HUES6 (cell line): ENCODE measurements around the gene ADGRB2.
"Not testable (repeated sequence)": the region's sequence is repeated elsewhere in the genome, so short reads cannot be mapped to it uniquely, and the experiment has no call there.

Experiments used
- H3K27ac ChIP-seq: 2 replicates; pipeline ENCODE4 v1.7.0; 2013; ENCODE audit warnings: low read depth, mild to moderate bottlenecking, low read length, inconsistent platforms
- H3K27me3 ChIP-seq: 2 replicates; pipeline ENCODE4 v1.6.1; 2013; ENCODE audit warnings: low read length; ENCODE audit not compliant: control insufficient read depth, insufficient read depth
- H3K36me3 ChIP-seq: 2 replicates; pipeline ENCODE4 v1.6.1; 2013; ENCODE audit warnings: low read length; ENCODE audit not compliant: control insufficient read depth, insufficient read depth
- H3K4me1 ChIP-seq: 2 replicates; pipeline ENCODE4 v1.6.1; 2013; ENCODE audit warnings: low read length; ENCODE audit not compliant: control insufficient read depth, insufficient read depth
- H3K4me3 ChIP-seq: 2 replicates; pipeline ENCODE4 v1.5.1; 2013; ENCODE audit warnings: low read depth, low read length
- H3K9ac ChIP-seq: one replicate; pipeline ENCODE4 v1.6.1; 2013; ENCODE audit warnings: mild to moderate bottlenecking, low read length
- H3K9me3 ChIP-seq: 2 replicates; pipeline ENCODE4 v1.6.1; 2013; ENCODE audit warnings: low read depth, low read length; ENCODE audit not compliant: control insufficient read depth, insufficient read depth

The ADGRB2 gene

DNA sequence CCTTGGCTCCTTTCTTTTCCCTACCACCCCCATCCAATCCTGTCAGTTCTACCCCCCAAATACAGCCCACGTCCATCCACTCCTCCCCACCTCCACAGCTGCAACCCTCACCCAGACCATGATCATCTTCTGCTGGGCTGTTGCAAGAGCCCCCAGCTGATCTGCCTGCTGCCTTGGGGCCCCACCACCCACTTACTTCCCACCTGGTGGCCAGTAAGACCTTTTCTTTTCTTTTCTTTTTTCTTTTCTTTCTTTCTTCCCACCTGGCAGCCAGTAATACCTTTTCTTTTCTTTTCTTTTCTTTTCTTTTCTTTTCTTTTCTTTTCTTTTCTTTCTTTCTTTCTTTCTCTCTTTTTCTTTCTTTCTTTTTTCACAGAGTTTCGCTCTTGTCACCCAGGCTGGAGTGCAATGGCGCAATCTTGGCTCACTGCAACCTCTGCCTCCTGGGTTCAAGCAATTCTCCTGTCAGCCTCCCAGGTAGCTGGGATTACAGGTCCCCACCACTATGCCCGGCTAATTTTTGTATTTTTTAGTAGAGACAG, 57.0 kb downstream of the ADGRB2 start:
- H3K9me3 ChIP-seq, H3K36me3 ChIP-seq, H3K27me3 ChIP-seq, H3K9ac ChIP-seq, H3K27ac ChIP-seq, H3K4me3 ChIP-seq: not testable (repeated sequence)
- H3K4me1 ChIP-seq, result peaks cover 29% of the 10 kb centered on the region

DNA sequence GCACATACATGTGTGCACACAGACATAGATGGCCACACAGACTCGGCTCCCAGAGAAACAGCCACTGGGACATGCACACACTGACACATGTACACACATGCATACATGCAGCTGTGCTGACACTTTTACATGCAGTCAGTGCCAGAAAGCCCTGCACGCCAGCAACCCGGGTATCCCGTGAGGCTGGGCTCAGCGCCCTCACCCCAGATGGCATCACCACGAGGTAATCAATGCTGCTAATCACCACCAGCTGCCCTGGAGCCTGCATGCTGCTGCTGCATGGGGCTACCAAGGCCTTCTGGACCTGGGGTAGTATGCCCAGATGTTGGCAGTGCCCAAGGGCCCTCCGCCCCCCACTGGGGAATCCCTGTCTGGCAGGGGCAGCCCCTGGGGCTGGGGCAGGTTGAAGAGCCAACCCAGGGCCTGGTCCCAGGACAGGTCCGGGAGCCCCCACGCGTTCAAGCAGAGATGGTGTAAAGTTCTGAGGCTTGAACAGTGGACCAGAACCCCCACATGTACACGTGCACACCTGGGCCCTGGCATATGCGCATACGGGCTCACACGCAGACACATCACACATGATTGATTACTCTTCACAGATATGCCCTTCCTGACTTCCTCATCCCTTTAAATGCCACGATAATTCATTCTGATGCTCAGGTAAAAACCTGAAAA, 57.6 kb downstream of the ADGRB2 start:
- no peaks in the 10 kb centered on the region for H3K27me3 ChIP-seq
- H3K4me3 ChIP-seq, result no peak overlapping the region
- H3K27ac ChIP-seq, result no peak overlapping the region
- peaks cover 30% of the 10 kb centered on the region for H3K4me1 ChIP-seq
- no peaks in the 10 kb centered on the region for H3K36me3 ChIP-seq
- no peak overlapping the region for H3K9ac ChIP-seq
- H3K9me3 ChIP-seq, result no peaks in the 10 kb centered on the region

DNA sequence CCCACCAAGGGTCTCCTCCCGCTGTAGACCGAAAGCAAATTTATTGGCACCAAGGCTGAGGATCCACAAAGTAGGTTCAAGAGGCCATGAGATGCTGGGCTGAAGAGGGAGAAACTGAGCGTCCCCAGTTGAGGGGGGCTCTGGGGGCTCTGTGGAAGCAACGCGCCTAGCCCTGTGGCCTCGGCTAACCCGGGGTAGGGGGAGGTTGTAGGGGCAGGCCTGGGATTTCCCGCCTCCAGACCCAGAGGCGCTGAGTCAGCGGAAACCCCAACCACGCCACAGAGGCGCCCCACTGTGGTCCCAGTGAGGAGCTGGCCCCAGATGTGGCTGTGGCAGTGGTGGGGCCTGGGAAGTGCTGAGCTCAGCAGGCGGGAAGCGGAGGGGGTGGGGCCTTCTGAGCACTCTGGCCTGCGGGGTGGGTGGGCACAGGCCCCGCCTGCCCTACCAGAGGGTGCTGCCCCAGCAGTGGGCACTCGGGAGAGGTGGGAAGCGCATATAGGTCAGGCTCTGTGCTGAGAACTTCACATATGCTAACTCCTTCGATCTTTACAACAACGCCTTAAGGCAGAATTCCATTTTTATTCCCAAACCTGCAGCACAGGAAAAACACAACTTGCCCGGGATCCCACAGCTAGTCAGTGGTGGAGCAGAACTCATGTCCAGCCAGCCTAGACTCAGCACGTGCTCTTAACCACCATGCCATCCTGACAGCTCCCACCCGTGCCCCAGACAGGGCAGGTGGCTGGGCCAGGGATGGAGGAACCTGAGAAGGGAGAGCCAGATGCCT, 58.9 kb downstream of the ADGRB2 start:
- peaks cover 42% of the 10 kb centered on the region for H3K4me1 ChIP-seq
- no peaks in the 10 kb centered on the region for H3K27me3 ChIP-seq
- no peaks in the 10 kb centered on the region for H3K9me3 ChIP-seq
- no peaks in the 10 kb centered on the region for H3K36me3 ChIP-seq
- H3K27ac ChIP-seq, result no peak overlapping the region
- peak overlapping the region; percentile 53 for H3K9ac ChIP-seq
- H3K4me3 ChIP-seq, result peak overlapping the region; percentile 55

DNA sequence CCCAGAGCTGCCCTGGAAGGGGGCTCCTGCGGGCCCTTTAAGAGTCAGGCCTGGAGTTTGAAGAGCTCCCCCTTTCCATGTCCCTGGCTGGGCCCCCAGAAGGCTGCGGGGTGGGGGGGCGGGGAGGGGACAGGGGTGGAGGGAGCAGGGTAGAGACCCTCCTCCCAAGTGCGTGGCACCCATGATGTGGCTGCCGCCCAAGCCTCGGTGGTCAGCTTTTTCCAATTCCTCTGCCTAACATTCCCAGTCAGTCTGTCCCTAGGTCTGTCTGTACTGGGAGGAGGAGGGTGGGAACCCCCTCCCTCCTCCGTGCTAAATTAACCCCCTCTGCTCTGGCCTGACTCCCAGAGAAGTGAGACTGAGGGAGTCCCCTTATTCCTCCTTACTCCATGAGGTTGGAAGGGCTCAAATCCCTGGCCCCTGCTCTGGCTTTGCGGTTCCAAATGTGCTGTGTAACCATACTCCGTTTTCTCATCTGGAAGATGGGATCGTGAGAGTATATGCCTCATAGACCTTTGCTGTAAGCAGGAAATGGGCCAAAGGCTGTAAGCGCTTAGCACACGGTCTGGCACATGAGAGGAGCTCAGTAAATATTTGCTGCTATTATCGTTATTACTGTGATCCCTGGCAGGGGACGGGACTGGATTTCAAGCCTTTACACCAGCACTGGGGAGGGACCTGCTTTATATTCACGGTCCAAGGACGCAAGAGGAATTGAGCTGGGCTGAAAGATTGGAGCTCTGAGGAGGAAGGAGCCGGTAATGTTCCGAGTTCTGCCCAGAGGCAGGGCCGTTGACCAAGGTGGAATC, 59.7 kb downstream of the ADGRB2 start:
- Histone ChIP-seq H3K4me3 (peak overlapping the region; percentile 55), H3K36me3 (no peaks in the 10 kb centered on the region), H3K27me3 (no peaks in the 10 kb centered on the region), H3K9ac (peak overlapping the region; percentile 53), H3K4me1 (peaks cover 42% of the 10 kb centered on the region), H3K9me3 (no peaks in the 10 kb centered on the region), H3K27ac (no peak overlapping the region)

DNA sequence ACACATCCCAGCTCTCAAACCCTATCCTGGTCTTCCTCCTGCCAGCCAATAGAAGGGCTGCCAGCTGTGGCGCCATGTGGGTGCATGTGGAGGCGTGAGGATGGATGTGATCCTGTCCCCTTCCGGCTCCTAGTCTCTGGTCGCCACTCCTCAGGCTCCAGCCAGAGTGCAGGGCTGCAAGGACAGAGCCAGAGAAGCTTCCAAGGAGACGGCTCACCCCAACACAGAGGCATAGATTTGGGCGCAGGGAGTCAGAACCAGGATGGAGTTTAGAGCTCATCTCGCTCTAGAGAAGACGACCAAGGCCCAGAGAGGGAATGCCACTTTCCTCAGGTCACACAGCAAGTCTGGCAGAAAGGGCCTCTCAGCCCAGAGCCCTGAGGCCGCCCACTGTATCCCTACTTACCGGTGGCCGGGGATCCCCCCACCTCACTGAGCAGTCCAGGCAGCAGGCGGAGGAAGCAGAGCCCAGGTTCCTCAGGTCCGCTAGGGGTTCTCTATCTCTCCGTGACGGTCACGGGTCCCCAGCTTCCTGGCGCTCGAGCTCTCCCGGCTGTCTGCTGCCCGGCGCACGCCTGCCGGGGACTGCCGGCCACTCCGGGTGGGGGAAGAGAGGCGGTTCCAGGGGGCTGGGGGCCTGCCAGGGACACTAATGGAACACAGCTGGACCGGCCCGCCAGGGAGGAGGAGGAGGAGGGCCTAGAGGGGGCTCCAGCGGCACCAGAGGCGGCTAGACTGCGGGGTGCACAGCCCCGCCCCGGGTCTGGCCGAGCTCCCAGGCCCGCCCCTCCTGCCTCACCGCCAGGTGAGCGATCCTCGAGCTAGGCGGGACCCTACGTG, 60.5 kb downstream of the ADGRB2 start, which contains the start of gene COL16A1:
TSS of gene COL16A1 (minus strand) at position 587 of the 840 bp plus-strand sequence. CDS start 1,824 bp downstream, outside the sequence.
- H3K9ac ChIP-seq, result peak within 1 kb of the TSS; percentile 53
- no peak within 1 kb of the TSS for H3K27ac ChIP-seq
- peak within 1 kb of the TSS; percentile 55 for H3K4me3 ChIP-seq
- H3K27me3 ChIP-seq, result no peaks in the 10 kb centered on the region
- H3K4me1 ChIP-seq, result peaks cover 41% of the 10 kb centered on the region
- no peaks in the 10 kb centered on the region for H3K9me3 ChIP-seq
- no peaks in the 10 kb centered on the region for H3K36me3 ChIP-seq

DNA sequence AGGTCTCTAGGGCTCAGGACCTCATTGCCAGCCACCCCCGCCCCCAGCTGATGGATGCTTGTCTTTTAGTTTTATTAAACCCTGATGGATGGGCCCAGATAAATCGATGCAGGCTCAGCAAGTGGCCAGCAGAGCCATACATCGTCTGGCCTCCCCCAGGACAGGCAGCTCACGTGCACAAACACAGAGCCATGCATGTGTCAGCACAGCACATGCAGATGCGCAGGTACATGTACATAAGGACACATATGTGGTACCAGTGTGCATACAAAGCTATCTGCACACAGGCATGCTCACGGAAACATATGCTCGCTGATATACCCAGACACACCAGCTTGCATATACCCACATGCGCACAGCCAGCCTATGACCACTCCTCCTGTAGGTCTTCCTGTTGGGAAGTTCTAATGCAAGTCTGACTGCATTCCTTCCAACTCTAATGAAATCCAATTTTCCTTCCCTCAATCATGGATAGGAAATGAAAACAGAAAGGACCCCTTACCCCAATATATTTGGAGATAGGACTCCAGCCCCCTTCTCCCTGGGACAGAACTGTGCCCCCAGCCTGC, 61.2 kb downstream of the ADGRB2 start:
- no peak overlapping the region for H3K27ac ChIP-seq
- no peaks in the 10 kb centered on the region for H3K36me3 ChIP-seq
- H3K9ac ChIP-seq, result no peak overlapping the region
- peaks cover 37% of the 10 kb centered on the region for H3K4me1 ChIP-seq
- H3K4me3 ChIP-seq, result no peak overlapping the region
- no peaks in the 10 kb centered on the region for H3K27me3 ChIP-seq
- no peaks in the 10 kb centered on the region for H3K9me3 ChIP-seq

DNA sequence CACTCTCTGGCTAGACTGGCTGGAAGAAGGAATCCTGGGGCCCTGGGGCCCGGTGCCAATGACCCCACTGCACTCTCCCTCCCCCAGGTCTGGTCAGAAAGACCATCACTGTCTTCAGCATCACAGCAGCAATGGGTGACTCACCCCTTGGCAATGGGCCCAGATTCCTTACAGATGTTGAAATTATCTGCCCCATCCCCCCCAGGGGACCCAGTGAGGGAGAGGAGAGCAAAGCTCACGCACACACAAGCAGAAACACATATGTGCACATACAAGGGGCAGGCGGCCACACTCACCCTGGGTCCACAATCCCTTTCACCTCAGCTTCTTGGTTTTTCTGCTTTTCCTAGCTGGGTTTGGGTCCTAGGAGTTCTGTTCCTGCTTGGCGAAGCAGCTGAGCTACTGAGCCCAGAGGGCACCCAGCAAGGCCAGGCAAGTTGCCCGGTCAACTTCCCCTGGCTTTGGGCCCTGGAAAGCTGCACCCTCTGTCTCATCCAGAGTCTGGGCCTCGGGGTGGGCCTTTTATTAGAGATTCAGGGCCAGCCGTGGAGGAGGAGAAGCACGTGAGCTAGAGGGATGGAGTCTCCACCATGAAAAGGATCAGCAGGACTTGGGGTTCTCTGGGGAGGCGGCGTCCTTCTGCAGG, 62.9 kb downstream of the ADGRB2 start:
- Histone ChIP-seq H3K9me3 (no peaks in the 10 kb centered on the region), H3K27ac (no peak overlapping the region), H3K27me3 (no peaks in the 10 kb centered on the region), H3K36me3 (no peaks in the 10 kb centered on the region), H3K9ac (peak overlapping the region; percentile 29), H3K4me1 (peaks cover 41% of the 10 kb centered on the region), H3K4me3 (no peak overlapping the region)

DNA sequence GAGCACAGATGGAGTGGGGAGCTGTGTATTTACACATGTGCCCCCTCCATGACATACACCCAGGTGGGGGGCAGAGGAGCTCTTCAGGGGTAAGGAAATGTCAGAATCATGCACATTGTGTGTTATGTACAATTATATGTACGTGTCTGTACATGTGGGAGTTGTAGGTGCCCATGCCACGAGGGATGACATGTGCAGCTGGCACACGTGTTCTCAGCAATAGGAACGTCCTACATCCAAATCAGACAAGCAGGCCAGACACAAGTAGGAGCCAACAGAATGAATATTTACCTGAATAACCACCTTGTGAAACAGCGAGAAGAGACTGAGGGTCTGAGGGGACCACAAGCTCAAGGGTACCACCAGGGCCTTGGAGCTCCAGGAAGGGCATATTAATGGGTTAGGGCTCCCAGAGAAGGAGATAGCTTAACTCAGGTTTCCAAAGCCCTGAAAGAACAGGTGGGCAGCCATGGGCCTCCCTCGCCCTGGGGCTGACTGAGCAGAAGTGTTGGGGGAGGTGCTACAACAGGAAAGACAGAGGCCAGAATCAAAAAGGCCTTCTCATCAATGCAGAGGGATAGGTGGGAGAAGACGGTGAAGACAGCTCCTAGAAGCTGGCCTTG, 63.6 kb downstream of the ADGRB2 start:
- Histone ChIP-seq H3K9me3 (no peaks in the 10 kb centered on the region), H3K4me3 (no peak overlapping the region), H3K4me1 (peaks cover 37% of the 10 kb centered on the region), H3K36me3 (no peaks in the 10 kb centered on the region), H3K27ac (0 out of 2 replicates have a peak overlapping the region, but pooled peaks have one; percentile 0), H3K27me3 (no peaks in the 10 kb centered on the region), H3K9ac (peak overlapping the region; percentile 29)

DNA sequence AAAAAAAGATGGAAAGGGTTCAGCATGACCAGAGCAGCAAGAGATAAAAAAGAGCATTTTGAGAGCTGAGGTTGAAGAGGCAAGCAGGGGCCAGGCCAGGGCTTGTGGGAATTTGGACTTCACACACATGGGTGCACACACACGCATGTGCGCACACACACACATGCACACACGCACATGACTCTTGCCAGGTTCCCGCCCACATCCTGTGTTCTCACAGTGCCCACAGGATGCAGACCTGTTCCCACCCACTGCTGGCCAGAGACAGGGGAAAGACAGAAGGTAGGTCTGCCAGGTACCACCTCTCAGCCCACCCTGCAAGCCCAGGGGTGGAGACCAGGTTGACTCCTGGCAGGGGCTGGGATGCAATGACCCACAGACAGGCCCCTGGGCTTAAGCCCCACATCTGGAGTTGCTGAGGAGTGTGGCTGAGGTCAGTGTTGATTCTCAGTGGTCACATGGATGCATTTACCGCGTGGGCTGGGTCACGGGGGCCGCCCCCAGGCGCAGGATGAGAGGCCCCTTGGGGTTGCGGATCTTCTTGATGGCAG, 64.7 kb downstream of the ADGRB2 start:
- Histone ChIP-seq H3K27ac (no peak overlapping the region), H3K27me3 (no peaks in the 10 kb centered on the region), H3K36me3 (no peaks in the 10 kb centered on the region), H3K4me1 (peaks cover 26% of the 10 kb centered on the region), H3K9ac (no peak overlapping the region), H3K9me3 (no peaks in the 10 kb centered on the region), H3K4me3 (no peak overlapping the region)
